GM21390 (cell line): Measurements from ENCODE around the gene HDAC4.

ENCODE experiments used
- ATAC-seq: cut with Tn5 transposase; IDR thresholded peaks from one replicate; pipeline ENCODE4 v1.9.1; 2021; ENCODE audit not compliant: unreplicated experiment

HDAC4 gene

DNA sequence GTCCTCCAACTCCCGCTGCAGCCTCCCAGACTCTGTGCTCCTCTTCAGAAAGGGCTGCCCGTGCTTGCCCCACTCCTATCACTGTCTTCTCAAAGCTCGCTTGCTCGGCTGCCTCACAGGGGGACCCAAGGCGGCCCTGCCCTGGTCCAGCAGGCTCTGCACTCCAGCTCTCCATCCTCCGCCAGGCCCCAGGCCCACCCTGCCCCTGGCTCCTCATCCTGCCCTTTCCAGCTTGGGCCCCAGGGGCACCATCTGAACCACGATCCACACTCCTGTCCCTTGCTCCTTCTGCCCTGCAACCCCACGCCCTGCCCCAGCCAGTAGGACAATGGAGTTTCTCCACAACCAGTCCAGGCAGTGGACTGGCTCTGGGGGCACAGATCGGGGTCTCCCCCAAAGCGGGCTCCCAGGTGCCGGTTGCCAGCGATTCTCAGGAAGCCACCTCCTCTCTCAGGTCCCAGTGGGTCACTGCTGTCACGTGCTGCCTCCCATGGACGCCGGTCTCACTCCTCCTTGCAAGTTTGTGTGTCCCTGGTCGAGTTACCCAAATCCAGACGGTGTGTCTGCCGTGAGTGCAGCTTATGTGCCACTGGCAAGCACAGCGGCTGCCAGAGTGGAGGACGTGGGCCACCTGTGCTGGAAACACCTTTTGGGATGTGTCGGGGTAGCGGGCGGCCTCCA, 238.5 kb downstream of the HDAC4 start:
- no peak for ATAC-seq

DNA sequence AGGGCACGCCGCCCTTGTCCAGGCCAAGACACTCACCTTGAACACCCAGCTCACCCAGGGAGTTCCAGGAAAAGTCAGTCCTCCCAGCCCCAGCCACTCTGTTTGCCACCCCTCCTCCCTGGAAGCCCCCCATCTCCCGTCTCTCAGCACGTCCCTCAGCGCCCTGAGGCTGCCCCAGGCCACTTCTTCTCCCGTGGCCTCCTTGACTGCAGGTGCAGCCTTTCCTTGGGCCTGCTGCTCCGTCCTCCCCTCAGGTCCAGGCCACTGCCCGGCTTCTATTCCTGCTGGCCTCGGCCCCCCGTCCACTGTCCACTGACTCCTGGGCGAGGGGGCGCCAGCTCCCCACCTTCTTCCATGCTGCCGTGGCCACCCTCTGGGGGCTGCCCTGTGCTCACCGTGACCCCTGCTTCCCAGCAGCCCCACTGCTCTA, 239.1 kb downstream of the HDAC4 start:
- ATAC-seq, result no peak

DNA sequence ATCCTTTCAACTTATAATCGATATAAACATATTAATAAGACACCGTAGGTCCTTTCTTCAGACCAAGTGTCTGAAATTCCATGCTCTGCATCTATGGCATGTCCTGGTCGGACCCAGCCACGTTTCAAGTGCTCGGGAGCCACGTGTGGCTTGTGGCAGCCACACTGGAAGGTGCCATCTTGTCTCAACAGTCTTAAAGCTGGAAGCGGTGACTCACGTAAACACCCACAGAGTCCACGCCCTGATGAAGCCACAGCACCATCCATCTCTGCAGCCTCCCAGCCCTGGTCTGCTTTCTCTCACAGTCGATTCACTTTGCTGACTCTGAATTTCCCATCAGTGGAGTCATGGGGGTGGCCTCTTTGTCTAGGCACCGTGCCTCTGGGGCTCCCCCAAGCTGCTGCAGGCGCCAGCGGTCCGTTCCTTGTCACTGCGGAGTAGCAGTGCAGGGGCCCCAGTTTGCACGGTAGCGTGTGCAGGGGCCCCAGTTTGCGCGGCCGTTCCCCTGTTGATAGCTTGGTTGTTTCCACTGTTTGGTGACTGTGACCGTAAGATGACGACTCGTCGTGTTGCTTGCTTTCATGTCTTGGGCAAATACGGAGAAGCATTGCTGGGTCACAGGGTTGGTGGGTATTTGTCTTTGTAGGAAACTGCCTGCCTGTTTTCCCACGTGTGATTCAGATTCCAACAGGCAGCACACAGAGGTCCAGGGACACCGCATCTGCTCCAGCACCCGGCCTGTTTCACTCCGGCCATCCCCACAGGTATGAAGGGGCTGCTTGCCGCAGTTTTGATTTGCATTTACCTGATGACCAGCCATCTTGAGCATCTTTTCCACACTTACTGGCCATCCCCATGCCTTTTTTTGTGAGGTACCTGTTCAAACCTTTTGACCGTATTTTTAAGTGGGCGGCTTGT, 240.3 kb downstream of the HDAC4 start:
- ATAC-seq, result no peak

GRCh38 chr2:239159476-239159911, 241.3 kb downstream of the HDAC4 start:
- ATAC-seq, result no peak

DNA sequence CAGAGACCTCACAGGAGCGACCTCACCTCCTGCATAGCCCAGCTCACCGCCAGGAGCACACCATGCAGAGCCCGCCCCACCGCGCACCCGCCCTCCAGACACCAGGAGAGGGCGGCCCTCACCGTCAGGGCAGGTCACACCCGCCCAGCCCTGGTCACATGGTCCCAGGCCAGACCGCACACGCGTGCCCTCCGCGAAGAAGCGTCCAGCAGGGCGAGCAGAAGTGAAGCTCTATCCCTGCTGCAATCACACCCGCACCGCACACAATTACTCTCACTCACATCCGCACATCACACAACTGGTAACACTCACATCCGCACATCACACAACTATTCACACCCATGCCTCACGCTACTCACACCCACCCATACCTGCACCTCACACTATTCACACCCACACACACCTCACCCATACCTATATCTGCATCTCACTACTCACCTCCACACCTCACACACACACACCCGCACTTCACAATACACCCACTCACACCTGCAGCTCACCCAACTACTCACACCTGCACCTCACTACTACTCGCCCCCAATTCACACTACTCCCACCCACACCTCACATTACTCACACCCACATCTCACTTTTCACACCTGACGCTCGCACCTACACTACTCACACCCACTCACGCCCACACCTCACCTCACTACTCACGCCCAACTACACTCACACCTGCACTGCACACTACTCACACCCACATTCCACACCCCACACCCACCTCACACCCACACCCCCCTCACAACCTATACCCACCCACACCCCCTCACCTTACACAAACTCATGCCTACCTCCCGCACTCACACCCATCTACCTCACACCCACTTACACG, 242.0 kb downstream of the HDAC4 start:
- ATAC-seq, result no peak

DNA sequence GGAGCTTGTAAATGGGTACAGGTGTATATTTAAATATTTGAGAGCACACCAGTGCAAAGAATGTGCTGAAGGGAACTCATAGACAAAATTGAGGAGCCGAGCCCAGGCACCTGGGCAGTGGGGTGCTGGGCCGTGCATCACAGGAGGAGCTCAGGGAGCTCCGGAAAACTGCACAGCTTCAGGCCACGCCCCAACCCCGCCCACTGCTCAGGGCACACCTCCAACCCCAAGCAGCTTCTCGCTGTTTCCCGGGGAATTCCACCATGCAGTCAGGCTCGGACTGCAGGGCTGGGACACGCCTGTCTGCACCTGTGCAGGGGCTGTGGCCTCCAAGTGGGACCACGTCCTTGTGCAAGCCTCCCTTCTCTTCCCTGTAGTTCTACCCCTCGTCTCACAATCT, 243.0 kb downstream of the HDAC4 start:
- no peak for ATAC-seq

- ATAC-seq, result no peak
Measured at GRCh38 chr2:239157269-239157668, 243.6 kb downstream of the HDAC4 start.

GRCh38 chr2:239156516-239157265, 244.1 kb downstream of the HDAC4 start:
- ATAC-seq, result no peak

GRCh38 chr2:239155806-239156480, 244.9 kb downstream of the HDAC4 start:
- ATAC-seq, result no peak

- no peak for ATAC-seq
Measured at GRCh38 chr2:239154971-239155805, 245.6 kb downstream of the HDAC4 start.

DNA sequence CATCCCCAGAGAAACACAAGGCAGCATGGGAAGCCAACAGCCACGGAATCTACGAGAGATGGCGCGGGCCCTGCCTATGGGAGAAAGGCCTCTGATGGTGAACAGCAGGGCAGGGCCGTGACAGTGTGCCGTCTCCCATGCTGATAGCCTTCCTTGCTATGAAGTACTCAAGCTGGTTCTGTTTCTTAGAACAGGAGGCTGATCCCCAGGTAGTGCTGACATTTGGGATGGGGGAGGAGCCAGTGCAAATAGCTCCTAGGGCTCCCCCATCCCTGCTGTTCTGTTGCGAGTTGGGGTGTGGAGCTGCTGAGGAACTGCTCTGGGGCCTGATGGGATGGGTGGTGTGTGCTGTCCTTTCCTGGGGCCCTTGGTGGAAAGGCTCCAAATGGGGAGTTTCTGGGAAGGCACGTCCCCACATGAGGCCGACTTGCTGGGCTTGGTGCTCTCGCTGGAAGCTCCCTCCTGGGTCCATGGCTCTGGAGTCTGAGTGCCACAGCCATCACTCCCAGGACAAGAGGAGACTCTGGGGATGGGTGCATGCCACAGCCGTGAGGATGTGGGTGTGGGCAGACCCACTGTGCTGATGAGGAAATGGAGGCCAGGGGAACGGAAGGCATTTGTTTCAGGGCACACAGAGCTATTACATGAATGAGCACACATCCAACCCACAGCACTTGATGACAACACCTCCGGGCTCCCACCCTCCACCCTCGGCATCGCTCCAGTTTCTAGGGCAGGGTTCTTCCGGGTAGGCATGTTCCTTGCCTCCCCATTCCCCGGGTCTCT, 246.8 kb downstream of the HDAC4 start:
- ATAC-seq, result no peak

GRCh38 chr2:239152916-239153305, 247.9 kb downstream of the HDAC4 start:
- no peak for ATAC-seq

DNA sequence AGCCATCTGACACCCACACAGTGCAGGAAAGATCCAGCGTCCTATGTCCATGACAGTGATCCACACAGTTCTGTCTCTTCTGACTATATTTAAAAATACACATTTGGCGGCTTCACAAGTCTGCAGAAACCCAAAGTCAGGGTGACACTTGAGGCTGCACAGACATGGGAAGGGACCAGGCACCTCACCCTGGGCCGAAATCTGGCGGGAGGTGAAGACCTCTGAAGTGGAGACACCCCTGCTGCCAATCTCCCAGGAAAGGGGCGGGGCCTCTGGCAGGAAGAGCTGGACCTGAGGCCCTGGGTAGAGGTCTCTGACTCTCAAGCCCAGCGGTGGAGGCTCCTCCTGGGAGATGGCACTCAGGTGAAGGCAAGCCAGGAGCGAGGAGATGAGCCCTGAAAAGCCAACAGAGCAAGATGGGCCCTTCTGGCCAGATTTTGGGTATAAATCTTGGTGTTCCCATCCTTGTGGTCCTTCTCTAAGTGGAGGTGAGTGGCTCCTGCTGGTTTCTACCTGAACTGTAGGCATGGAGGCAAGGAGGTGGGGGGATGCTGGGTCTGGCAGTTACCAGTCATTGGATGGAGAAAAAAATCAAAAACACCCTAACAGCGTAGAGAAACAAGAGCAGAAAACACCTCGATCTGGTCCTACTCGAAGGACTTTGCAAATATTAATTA, 248.4 kb downstream of the HDAC4 start:
- no peak for ATAC-seq

GRCh38 chr2:239151201-239152131, 249.4 kb downstream of the HDAC4 start:
- ATAC-seq, result no peak

DNA sequence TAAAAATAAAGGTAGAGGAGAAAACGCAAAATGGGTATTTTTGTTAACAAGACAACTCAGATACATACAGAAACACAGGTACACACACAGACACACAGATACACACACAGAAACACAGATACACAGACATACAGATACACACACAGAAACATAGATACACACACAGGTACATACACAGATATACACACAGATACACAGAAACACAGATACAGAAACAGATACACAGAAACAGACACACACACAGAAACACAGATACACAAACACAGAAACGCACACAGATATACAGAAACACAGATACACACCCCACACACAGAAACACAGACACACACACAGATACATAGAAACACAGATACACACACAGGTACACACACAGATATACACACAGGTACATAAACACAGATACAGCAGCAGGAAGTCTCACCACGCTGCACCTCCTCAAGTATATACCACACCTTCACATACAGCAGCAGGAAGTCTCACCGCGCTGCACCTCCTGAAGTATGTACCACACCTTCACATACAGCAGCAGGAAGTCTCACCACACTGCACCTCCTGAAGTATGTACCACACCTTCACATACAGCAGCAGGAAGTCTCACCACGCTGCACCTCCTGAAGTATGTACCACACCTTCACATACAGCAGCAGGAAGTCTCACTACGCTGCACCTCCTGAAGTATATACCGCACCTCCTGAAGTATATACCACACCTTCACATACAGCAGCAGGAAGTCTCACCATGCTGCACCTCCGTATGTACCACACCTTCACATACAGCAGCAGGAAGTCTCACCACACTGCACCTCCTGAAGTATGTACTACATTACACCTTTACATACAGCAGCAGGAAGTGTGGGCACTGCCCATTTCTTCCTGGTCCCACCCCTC, 250.5 kb downstream of the HDAC4 start:
- ATAC-seq, result no peak

- no peak for ATAC-seq
Measured at GRCh38 chr2:239149501-239149900, 251.3 kb downstream of the HDAC4 start.
